ENCODE results near the gene GRK4. TPM values are rescaled to one million over a fixed set of nuclear protein-coding genes. Genes with fewer than 3 reads are reported as not detected.

The GRK4 gene
- total and polyA plus RNA-seq, 2 of the 8 experiments (the other 6 are each of a cell fraction or from before 2014, with no cell fraction given): 0.77 to 1.8 TPM

GRCh38 chr4:3082925-3083515 lies 119.6 kb downstream of the GRK4 start (continued):
- no peak for TF ChIP-seq RNF2 (IDR thresholded peaks at IDR 0.05; ENCODE audit: borderline replicate concordance, low read depth, low read length, missing control alignments, poor library complexity, severe bottlenecking)
- TF ChIP-seq CBX8 (IDR thresholded peaks at IDR 0.05; ENCODE audit: borderline replicate concordance, low read depth, low read length): no peak
- no peak for TF ChIP-seq GABPA (IDR thresholded peaks at IDR 0.05; ENCODE audit: borderline replicate concordance, insufficient read depth, low read length)
